Activated T-cell treated with anti-CD3 and anti-CD28 coated beads, Interleukin-2, amount 50 U/mL, for 1 hour (primary cell): ENCODE measurements around the gene CFAP20DC.
"Not testable (repeated sequence)": the region's sequence is repeated elsewhere in the genome, so short reads cannot be mapped to it uniquely, and the experiment has no call there.

ENCODE experiments used
- DNase-seq: peaks from one replicate; pipeline ENCODE4 v3.0.0-alpha.2; 2020

CFAP20DC gene

DNA sequence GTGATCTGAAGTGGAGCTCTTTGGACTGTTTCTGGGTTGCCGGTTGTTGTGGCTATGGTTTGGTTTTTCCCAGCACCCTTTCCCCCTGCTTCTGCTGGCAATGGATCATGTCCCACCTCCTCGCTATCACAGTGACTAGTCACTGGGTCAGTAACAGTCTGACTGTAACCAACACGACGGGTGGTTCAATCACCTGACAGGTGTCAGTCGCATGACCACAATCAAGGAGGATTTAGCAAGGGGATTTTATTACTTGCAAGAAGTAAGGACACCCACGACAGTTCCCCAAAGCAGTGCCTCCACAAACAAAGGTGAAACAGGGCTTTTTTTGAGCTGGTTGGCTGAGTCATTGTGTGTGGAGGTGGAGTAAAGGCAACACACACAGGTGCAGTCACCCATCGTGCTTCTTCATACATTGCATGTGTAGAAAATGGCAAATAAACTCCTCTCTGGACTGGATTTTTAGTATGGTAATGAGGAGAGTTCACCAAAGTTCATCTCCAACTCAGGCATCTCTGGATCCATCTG lies 324.4 kb downstream of the CFAP20DC start:
- DNase-seq: no peak

DNA sequence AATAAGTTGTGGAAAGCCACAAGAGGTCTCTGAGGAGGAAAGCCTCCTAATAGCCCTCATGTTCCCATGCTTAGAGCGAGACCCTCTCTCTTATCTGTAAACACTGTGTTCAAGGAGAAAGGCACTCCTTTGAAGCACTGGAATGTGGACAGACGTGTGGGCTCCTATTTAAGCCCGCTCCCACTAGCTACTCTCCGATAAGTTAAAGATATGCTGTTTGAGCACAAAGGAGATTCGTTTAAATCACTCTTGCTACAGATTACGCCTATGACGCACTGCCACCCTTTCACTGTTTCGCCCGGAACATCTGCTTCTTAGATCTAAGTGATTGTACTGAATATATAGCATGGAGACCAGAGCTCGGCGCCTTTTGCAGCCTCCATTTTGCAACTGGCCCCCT lies 325.5 kb downstream of the CFAP20DC start:
- DNase-seq: no peak

DNA sequence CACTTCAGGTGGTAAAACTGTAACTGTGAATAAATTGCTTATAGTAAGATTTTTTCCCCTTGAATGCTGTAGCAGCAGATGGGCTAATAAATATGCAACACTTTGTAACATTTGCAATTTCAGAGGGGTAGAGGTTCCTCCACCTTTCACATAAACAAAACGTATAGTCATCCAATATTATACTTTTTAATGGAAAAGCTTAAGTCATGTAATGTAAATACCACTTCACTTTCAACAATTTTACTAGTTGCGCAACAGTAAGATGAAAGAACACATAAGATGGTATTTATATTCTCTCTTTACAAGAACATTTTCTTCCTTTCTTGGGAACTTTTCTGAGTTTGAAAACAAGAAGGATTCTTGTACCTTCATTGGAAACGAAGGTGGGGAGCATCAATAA lies 326.7 kb downstream of the CFAP20DC start:
- no peak for DNase-seq

DNA sequence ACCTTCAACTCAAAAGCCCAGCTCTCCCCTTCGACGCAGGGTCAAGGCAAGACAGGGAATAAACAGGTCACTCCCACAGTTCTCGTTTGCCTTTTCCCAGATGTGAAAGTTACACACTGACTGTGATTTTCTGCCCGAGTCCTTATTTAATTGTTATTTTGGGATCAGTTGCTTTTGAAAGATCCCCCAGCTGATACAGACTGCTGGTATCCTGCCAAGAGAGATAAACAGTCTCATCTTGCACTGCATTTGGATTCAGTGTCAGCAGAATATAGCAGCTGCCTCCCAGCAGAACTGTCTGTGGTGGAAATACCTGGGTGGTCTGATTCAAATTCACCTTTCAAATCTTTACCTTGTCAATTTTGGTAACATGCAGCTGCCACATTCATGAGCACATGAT lies 327.3 kb downstream of the CFAP20DC start:
- DNase-seq: no peak

DNA sequence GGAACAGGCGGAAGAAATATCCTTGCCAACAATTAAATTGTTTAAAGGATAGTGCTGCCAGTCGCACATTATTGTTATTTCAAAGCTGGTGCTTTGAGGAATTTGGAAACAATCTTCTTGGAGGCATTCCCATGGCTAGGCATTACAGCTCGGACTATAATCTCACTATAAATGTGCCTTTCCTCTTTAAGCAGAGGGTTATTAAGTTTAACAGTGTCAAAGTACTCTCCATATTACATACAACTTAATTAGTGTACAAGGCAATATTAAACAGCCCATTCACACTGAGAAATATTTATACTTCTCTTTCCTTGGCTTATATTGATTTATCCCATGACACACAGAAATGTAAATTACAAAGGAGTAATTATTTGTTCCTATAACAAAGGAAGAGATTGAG lies 329.3 kb downstream of the CFAP20DC start:
- DNase-seq: no peak

DNA sequence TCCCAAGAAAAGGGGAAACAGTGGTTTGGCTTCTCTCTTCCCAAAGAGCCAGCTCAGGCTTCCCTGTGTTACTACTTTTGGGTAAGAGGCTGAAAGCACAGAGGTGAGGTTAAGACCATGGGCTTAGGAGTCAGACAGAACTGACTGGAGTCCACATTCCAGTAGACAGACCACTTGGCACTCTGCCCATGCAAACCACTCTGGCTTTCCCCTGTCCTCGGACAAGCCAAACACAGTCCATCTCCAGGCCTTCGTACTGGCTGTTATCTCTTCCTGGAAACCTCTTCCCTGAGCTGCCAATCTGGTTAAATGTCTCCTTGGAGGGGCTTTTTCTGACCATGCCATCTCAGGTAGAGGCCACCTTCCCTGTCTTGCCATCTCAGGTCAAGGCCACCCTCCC lies 330.1 kb downstream of the CFAP20DC start:
- no peak for DNase-seq

DNA sequence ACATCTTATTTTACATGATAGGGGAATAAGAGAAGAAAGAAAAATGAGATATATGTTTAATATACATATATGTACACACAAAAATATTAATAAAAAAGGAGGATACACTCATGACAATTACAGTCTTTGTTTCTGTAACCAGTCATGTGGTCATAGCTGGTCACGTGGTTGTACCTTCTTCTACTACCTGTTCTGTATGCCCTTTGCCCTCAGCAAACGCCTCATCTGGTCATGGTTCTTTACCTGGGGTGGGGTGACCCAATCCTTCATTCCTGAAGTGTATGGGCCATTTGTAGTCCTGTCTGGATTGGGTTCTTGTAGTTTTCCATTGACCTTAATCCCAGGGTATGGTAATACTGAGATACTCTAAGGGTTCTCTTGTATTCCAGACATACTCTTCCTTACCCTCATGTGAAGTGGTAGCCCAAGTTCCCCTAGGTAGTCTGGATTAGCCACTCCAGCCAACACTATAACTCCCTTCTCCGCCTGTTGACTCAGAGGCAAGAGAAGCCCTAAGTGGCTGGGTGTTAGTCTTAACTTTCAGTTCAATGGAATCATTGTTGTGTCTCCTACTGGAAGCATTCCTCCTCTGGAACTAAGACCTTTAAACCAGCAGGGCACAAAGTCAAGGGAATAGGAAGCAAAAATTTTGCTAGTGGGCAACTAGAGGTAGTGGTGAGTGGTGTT lies 336.0 kb downstream of the CFAP20DC start:
- DNase-seq: no peak

DNA sequence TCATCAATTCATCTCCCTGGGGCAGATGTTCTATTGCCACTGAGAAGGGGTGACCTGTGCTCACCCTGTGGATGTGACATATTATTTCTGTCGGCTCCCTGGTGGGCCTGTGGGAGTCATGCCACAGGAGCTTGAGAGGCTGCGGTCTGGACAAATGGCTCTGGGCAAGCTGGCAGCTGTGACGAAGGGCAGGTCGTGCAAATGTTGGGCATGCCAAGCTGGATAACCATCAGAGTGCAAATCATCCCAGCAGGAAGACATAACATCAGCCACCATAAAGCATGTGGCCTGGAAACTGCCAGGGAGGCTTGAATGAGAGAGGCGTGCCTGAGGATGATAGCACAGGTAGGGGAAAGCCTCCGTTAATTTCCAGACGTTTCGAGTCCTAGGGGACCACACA lies 338.0 kb downstream of the CFAP20DC start:
- no peak for DNase-seq

DNA sequence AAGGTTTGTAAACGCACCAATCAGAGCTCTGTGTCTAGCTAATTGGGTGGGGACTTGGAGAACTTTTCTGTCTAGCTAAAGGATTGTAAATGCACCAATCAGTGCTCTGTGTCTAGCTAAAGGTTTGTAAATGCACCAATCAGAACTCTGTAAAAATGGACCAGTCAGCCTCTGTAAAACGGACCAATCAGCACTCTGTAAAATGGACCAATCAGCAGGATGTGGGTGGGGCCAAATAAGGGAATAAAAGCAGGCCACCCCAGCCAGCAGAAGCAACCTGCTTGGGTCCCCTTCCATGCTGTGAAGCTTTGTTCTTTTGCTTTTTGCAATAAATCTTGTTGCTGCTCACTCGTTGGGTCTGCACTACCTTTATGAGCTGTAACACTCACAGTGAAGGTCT lies 340.8 kb downstream of the CFAP20DC start:
- not testable (repeated sequence) for DNase-seq

DNA sequence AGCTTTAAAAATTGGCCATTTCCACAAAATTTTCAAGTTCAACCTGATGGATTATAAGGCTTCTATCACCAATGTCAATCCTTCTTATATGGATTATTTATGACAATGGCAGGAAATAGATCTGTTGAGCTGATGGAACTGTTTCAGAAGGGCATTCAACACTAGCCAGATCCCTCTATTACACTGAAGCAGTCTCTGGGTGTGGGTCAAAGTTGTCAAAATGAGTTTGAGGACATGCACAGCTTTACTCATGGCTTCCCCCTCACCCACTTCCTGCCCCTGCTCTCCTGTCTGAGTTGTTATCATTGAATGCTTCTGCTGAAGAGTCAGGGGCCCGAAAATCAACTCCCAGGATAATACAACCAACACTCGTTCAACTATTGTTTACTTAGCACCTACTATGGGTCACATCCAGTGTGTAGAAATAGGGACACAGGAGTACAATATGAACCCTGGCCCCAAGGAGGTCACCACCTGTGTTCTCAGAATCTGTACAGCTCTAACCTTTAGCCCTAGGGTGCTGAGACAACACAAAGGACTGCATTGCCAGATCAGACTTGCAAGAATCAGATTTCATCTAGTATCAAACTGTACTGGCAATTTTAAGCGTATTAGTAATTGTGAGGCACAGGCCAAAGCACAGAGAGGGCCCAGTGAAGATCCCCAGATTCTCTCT lies 341.6 kb downstream of the CFAP20DC start:
- no peak for DNase-seq

DNA sequence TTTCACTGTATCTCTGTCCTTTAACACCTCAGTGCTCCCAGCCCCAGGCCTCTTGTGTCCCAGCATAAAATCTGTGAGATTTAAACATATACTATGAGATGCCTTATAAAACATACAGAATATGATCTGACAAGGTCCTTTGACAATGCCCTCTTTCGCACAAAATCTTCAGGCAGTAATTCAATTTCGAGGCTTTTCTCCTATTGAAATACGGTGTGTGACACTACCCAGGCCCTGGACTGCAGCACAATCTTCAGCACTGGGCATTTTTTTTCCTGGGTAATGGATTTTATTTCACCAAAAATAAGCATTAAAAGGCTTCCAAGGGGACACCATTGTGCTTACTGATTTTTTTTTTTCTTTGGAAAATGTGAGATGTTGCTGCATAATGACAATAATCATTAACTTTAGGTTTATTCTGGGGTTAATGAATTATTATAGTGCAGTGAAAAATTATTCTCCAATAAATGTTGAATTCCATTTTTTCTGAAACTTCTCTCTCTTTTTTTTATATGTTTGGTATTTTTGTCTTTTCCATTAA lies 342.4 kb downstream of the CFAP20DC start:
- DNase-seq: no peak

DNA sequence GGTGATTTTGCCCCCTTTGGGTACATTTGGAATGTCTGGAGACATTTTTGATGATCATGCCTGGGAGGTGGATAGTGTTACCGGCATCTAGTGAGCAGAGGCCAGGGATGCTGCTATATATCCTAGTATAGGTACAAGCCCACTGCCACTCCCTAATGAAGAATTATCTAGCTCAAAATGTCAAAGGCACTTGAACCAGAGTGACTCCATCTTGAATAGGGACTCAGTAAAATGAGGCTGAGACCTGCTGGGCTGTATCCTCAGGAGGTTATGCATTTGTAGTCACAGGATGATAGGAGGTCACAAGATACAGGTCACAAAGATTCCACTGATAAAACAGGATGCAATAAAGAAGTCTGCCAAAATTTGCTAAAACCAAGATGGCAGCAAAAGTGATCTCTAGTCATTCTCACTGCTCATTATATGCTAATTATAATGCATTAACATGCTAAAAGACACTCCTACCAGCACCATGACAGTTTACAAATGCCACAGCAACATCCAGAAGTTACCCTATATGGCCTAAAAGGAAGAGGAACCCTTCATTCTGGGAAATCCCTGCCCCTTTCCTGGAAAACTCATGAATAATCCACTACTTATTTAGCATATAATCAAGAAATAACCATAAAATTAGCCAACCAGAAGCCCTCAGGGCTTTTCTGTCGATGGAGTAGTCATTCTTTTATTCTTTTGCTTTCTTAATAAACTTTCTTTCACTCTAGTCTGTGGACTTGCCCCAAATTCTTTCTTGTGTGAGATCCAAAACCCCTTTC lies 343.2 kb downstream of the CFAP20DC start:
- DNase-seq: no peak

DNA sequence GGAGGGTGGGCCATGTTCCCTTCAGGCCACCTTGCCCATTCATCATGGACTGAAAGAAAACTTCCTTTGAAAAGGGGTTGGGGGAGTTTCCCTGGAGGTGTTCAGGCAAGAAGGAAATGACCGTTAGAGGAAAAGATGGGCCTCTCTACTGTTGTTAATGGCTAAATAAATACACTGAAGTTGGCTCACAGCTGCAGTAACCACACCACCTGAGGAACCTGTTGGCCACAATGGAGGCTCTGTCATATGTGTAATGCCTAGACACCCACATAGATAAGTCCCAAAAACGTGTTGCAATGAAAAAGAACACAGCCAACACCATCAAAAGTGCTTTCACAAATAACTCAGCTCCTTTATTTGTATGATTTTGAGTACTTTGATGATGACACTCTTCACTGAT lies 345.1 kb downstream of the CFAP20DC start:
- no peak for DNase-seq

DNA sequence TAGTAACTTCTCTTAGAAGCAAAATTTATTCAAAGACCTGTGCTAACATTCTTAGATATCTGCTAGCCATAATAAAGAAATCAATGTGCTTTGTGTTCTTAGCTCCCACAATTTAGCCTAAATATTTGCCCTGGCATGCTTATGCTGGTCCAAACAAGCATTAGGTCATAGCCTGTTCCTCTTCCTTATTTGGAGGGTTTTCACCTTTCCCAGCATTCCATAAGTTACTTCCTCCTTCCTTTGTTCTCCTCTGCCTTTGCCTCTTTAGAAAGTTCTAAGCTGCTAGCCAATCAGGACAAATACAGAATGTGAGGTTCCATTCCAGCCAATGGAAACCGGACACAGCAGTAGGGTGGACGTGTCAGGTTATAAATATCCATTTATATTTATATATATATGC lies 345.5 kb downstream of the CFAP20DC start:
- DNase-seq: not testable (repeated sequence)

DNA sequence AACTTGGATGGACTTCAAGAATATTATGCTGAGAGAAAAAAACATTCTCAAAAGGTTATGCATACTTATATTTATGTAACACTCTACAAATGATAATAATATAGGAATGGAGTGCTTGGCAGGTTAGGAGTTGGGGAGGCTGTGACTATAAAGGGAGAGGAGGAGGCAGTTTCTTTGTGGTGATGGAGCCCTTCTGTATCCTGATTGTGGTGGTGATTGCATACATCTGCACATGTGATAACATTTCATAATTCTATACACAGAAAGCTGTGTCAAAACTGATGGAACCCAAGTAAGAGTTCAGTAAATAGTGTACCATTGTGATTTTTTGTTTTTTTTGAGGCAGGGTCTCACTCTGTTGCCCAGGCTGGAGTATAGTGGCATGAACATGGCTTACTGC lies 351.6 kb downstream of the CFAP20DC start:
- DNase-seq: no peak

DNA sequence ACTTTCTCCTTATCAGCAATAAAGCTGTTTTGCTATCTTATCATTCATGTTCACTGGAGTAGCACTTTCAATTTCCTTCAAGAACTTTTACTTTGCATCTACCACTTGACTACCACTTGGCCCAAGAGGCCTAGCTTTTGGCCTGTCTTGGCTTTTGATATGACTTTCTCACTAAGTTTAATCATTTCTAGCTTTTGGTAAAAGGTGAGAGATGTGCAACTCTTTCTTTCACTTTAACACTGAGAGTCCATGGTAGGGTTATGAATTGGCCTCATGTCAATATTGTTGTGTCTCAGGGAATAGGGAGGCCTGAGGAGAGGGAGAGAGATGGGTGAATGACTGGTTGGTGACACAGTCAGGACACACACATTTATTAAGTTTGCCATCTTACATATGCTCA lies 352.3 kb downstream of the CFAP20DC start:
- no peak for DNase-seq

DNA sequence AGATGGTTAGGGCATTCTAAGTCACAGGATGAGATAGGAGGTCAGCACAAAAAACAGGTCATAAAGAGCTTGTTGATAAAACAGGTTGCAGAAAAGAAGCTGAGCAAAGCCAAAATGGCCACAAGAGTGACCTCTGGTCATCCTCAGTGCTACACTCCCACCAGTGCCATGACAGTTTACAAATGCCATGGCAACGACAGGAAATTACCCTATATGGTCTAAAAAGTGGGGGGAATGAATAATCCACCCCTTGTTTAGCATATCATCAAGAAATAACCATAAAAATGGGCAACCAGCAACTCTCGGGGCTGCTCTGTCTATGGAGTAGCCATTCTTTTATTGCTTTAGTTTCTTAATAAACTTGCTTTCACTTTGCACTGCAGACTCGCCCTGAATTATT lies 353.0 kb downstream of the CFAP20DC start:
- DNase-seq: not testable (repeated sequence)

DNA sequence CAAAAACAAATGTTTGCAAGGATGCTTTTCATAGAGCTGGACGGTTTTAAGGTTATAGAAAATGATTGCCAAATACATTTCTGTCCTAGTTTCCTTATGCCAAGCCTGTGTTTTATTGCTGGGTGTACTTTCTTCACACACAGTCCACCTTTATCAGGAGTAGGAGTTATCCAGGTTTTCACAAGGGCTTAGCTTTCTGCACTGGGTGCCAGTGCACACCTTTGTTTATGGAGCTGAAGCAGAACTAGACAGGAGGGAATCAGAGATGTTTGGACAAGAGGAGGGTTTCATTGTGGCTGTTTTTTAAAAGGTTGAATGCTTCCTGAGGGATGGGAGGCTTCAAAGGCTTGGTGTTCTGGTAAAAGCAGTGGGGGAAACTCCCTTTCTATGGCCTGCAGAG lies 353.7 kb downstream of the CFAP20DC start:
- DNase-seq: no peak

DNA sequence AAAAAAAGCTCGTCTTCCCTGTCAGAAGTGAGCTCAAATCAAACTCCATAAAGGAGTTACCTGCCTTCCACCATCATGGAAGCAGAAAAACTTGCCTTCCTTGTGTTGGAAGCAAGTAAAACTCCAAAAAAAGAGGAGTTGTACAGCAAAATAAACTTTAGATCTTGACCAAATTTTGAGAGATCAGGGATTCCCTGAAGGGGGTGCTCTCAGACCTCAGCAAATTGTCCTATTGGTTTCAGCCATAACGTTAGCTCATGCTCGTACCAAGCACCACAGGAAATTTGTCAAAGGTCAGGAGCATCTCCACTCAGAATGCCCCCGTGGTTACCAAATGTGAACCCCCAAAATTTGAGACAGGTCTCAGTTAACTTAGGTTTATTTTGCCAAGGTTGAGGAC lies 354.5 kb downstream of the CFAP20DC start:
- not testable (repeated sequence) for DNase-seq

DNA sequence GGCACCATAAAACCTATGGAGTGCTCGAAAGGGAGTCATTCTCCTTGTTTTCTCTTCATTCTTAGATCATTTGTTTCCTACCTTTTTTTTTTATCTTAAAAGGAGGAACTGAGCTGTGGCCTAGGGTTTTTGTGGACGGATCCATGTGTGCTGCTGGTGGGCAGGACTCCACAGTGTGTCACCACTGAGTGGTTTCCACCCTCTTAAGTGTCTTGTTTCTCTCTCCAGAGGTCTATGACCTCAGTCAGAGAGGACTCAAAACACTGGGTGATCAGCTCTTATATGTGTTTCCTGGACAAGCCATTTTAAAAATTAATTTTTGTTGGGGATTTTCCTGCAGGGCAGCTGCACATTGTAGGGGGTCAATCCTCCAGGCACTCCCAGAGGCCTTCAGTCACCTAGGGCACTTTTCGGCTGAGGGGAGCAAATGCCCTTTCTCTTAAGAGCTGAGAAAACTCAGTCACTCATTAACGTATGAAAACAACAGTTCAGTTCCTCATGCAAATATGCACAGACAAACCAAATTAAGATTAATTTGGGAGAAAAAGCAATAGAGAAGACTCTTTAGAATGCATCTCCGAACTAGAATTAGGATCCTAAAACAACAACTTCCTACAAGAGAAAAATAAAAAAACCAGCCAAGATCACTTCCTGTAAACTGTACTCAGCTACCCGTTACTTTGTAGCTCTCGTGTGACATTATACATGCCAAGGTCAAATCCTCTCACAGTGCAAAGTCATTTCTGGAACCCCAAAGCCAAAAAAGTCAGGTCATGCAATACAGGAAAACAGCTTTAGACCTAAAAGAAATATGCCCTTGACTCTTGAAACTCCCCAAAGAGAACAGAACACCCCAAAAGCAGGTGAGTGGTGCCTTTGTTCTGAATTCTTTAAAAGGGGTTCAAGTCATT lies 355.6 kb downstream of the CFAP20DC start:
- DNase-seq: no peak

DNA sequence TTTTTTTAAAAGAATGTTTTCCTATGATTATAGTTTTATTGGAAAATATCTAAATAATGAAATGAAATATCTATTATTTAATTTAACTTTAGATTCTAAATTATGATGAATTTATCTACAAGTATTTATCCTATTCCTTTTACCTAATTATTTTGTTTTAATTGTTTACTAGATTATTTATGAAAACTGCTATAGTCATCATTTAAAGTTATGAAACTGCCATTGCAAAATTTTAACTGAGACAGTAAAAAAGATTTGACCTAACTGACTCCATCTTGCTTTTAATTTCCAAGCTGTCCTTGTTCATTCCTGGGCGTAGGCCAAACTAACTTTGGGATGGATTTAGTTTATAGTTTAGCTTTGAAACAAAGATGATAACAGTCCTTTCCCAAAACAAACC lies 357.3 kb downstream of the CFAP20DC start:
- no peak for DNase-seq
